NCI-H1048 (cell line): Measurements from ENCODE around the gene CCM2.
"Not testable (repeated sequence)": the region's sequence is repeated elsewhere in the genome, so short reads cannot be mapped to it uniquely, and the experiment has no call there.

ENCODE experiments used
- DNase-seq: peaks from one replicate; lab custom pipeline; 2025; lab: John Stamatoyannopoulos, UW

CCM2 gene

GRCh38 chr7:45001826-45002225 lies 1.8 kb downstream of the CCM2 start:
- no peak for DNase-seq

DNA sequence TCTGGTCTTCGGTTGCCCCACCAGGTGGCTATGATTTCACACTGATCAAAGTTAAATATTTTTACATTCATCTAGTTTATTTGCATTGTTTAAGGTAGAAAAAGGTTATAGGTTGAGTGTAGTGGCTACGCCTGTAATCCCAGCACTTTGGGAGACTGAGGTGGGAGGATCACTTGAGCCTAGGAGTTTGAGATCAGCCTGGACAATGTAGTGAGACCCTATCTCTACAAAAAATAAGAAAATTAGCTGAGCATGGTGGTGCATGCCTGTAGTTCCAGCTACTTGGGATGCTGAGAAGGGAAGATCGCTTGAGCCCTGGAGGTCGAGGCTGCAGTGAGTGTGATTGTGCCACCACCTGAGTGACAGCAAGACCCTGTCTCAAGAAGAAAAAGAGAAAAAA lies 3.8 kb downstream of the CCM2 start:
- no peak for DNase-seq

DNA sequence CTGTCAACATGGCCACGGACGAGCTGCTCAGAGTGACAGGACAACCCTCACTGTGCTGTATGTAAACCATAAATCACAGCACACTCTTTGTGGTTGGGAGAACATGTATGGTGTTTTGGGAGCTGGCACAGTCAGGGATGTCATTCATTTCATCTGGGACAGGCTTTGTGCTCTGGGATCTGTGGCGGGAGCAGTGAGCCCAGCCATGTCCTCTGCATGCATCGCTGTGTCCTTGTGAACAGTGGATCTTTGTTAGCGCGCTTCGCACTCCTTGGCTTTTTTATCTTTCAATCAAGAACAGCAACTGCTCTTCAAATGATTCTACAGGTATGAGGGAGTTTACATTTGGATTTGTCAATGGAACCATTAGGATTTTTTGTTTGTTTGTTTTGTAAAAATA lies 7.1 kb downstream of the CCM2 start:
- no peak for DNase-seq

- no peak for DNase-seq
Observed at GRCh38 chr7:45007571-45008328, 7.7 kb downstream of the CCM2 start.

DNA sequence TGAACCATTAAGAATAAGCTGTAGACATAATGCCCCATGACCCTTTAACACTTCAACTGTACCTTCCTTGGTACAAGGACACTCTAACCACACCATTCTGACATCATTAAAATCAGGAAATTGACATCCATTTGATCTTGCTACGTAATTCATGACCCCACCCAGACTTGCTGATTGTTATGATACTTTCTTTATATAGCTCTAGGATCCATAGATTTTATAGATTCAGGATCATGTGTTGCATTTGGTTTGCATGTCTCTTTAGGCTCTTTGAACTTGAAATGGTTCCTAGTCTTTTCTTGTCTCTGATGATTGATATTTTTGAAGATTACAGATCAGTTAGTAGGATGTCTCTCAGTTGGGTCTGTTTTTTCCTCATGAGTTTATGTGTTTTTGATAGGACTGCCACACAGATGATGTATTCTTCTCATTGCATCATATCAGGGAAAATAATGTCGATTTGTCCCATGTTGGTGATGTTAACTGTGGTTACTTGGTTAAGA lies 13.5 kb downstream of the CCM2 start:
- DNase-seq = no peak

- no peak for DNase-seq
Observed at GRCh38 chr7:45015313-45015712, 15.3 kb downstream of the CCM2 start.

DNA sequence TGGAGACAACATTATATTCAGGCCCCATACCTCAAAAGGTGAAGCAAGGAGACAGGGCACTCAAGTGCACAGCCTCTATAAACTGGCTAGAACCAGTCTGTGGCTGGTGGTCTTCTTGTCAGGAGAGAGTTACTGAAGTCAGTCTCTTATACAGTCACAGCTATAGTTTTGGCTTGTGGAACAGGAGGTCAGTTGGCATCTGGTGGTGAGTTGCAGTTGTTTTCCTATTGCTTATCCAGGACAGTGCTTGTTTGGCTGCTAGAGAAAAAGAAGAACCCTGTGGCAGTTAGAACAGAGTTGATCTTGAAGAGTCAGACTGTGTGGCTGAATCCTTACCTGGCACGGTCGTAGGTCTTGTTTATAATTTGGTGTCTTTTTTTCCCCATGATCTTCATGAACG lies 17.3 kb downstream of the CCM2 start:
- no peak for DNase-seq

- DNase-seq = no peak
Observed at GRCh38 chr7:45020915-45021314, 20.9 kb downstream of the CCM2 start.

GRCh38 chr7:45021604-45022296 lies 21.7 kb downstream of the CCM2 start:
- DNase-seq = no peak

GRCh38 chr7:45024126-45024744 lies 24.2 kb downstream of the CCM2 start:
- DNase-seq = no peak

- DNase-seq = not testable (repeated sequence)
Observed at GRCh38 chr7:45025473-45025872, 25.5 kb downstream of the CCM2 start.

GRCh38 chr7:45026013-45026412 lies 26.0 kb downstream of the CCM2 start:
- no peak for DNase-seq

- DNase-seq = no peak
Observed at GRCh38 chr7:45026984-45027773, 27.2 kb downstream of the CCM2 start.

- no peak for DNase-seq
Observed at GRCh38 chr7:45027774-45028114, 27.7 kb downstream of the CCM2 start.

GRCh38 chr7:45028138-45028919 lies 28.3 kb downstream of the CCM2 start:
- no peak for DNase-seq

DNA sequence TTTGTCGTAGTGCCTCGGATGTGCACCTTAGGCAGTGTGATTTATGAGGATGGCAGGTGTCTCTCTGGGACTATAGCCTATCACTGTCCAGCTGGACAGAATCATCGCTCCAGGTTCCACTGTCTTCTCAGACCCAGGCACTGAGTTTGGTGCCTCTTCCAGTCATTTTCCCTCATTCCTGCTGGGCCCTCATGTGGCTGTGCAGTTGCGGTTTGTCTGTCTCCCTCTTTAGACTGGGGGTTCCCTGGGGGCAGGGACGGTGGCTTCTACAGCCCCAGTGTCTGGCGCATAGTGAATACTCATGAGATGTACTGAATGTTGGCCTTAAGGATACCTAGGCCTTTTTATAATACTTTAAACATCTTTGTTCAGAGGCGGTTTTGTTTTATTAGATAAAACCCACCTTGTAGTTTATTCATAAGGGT lies 28.9 kb downstream of the CCM2 start:
- no peak for DNase-seq

DNA sequence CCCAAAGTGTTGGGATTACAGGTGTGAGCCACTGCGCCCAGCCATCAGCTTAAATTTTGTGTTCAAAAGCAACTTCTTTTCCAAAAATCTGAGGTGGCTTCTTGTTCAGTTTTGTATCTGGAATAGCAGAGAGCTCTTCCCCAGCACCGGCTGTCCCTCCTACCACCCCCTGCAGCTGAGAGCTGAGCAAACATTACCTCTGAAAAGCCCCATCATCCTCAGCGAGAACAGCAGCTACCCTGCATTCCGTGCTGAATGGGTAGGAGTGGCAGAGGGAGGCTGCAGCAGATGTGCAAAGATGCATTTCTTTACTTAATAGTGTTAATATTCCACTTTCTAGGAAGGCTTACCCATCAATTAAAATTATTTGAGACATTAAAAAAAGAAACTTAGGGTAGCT lies 31.8 kb downstream of the CCM2 start:
- DNase-seq = no peak

DNA sequence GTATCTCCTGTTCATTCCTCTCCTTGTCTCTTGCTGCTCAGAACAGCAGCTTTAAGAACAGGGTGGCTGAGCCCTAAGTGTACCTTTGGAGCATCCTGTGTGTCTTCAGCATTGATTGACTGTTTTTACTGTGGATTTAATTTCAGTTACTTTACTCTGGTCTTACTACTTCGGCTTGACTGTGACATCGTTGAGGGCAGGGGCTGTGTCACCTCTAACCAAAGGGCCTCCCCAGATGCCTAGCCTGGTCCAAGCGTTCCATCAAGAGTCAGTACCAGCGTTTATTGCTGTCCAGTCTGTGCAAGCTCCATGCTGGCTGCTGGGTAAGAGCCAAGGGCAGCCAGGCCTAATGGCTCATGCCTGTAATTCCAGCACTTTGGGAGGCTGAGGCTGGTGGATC lies 32.4 kb downstream of the CCM2 start:
- DNase-seq = no peak

- no peak for DNase-seq
Observed at GRCh38 chr7:45033261-45033930, 33.4 kb downstream of the CCM2 start.

DNA sequence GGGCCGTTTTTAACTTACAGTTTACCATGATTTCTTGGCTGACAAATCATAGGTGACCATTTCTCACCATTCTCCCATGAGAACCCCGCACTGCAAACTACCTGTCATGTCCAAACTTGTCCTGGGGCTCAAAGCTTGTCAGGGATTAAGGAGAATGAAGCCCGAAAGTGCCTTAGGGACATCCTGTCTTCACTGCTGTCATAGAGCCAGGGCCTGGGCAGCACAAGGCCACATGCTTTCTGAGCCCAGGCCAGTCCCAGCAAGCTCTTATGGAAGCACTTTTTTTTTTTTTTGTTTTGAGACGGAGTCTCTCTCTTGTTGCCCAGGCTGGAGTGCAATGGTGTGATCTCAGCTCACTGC lies 33.9 kb downstream of the CCM2 start:
- DNase-seq = no peak

DNA sequence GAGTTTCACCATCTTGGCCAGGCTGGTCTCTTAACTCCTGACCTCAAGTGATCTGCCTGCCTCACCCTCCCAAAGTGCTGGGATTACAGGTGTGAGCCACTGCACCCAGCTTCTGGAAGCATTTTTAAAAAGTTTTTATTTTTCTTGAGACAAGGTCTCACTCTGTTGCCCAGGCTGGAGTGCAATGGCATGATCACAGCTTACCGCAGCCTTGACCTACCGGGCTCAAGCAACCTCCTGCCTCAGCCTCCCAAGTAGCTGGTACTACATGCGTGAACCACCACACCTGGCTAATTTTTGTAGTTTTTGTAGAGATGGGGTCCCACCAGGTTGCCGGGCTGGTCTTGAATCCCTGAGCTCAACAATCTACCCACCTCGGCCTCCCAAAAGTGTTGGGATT lies 34.7 kb downstream of the CCM2 start:
- DNase-seq = not testable (repeated sequence)
